Hematopoietic multipotent progenitor cell treated with erythropoietin and hydrocortisone succinate and interleukin-3 and kit ligand, for 17 days (in vitro differentiated cells): ENCODE results near the gene EPHA1.
"Not testable (repeated sequence)": the region's sequence is repeated elsewhere in the genome, so short reads cannot be mapped to it uniquely, and the experiment has no call there.

Experiments
- DNase-seq: peaks from one replicate; pipeline ENCODE4 v3.0.0-alpha.2; 2015; ENCODE audit warnings: low spot score

The EPHA1 gene

GRCh38 chr7:143402233-143402632 lies 6.4 kb downstream of the EPHA1 start:
- DNase-seq, result not testable (repeated sequence)

GRCh38 chr7:143401265-143401664 lies 7.4 kb downstream of the EPHA1 start:
- no peak for DNase-seq

GRCh38 chr7:143399642-143400041 lies 9.0 kb downstream of the EPHA1 start:
- no peak for DNase-seq

- no peak for DNase-seq
Observed at GRCh38 chr7:143399151-143399550, 9.5 kb downstream of the EPHA1 start.

- DNase-seq, result no peak
Observed at GRCh38 chr7:143398616-143399015, 10.0 kb downstream of the EPHA1 start.

DNA sequence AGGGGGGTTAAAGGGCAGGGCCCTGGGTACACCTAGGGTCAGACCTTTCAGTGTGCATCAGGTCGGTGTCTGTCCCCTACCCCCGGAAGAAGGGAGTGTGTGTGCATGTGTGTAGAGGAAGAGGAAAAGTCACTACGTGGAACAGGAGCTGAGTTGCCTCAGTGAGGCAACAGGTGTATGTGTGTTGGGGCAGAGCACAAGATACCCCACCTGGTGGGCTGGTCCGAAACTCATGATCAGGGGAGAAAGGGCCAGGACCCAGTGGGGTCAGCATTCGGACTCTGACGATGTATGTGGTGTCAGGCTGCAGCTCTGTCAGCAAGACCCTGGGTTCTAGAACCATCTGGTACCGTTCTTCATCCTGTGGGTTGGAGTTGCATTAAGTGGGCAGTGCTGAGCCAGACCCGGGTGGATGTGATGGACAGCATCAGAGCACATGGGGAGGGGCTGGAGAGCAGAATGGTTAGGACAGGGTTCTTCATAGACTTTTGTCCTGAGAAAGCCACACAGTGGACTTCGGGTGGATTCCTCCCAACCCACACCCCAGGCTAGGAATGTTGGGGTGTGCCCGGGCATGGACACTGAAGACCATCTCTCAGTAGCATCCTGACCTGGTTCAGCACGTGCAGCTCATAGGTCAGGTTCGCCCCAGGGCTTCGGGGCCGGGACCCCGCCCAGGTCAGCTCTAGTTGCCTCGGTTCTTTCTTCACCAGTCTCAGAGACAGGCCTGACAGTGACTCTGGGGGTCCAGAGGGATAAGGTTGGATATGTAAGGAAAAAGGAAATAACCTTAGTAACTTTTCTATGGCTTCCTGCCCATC lies 10.7 kb downstream of the EPHA1 start:
- no peak for DNase-seq

GRCh38 chr7:143396625-143397556 lies 11.8 kb downstream of the EPHA1 start:
- no peak for DNase-seq

DNA sequence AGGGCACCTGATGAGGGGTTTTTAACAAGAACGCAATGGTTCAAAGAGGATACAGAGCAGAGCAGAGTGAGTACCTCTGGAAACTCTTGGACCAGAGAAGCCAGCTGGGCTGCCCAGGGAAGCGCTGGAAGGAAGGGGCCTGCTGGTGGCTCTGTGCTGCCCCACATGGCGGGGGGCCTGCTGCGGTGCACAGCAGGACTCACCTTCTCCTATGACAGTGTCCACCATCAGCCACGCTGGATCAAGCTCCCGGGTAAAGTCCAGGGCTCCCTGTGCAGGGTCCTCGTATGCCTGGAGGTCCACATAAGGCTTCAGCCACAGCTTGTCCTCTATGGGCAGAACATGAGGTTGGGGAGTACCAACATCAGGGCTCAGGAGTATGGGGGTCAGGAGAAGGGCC lies 12.5 kb downstream of the EPHA1 start:
- no peak for DNase-seq

DNA sequence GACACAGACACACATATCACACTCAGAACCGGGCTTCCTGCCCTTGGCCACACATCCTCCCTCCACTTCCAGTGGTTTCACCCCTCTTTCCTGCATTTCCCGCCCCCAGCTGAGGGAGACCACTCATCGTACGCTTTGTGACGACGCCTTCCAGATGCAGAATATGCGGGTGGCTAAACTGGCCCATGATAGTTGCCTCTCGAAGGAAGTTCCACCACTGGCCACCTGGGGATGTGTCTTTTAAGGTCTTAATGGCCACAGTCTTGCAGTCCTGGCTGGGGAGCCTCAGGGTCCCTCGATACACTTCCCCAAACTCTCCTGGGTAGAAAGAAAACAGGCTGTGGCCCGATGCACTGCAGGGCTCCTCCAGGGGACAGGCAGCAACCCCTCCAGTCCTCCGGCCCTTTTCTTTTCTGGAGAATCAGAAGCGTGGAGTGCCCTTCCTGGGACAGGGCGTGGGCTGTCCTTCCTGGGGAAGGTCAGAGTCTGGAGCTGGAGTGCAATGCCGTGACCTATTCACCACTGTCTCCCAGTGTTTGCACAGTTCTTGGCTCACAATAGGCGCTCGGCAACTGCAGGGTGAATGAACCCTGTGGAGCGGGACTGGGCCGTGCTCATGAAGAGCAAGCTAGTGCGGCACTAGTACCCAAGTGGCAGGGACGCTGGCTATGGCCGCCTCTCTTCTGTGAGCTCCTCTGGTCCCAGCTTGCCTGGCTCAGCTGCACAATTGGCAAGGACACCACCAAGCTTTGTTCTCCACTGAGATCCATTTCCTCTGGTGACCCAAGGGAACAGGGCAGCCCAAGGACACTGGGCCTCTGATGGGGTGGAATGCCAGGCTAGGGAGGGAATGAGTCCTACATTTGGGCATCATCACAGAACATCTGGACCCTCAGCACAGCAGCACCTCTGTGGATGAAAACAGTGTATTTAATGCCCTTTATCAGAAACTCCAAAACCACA lies 13.2 kb downstream of the EPHA1 start:
- no peak for DNase-seq

GRCh38 chr7:143394777-143395176 lies 13.9 kb downstream of the EPHA1 start:
- no peak for DNase-seq

DNA sequence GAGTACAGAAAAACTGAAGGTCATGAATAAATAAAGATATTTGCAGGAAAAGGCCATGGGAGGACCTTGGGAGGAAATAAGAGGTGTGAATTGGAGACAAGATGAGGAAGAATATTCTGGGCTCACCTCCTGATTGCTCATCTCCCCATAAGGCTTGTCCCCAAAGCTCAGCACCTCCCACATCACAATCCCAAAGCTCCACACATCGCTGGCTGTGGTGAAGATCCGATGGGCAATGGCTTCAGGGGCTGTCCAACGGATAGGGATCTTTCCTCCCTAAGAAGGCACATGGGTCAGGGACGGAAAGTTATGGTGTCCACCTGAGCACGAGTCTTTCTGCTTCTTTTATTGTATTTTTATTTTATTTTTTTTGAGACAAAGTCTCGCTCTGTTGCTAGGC lies 14.6 kb downstream of the EPHA1 start:
- DNase-seq, result no peak

DNA sequence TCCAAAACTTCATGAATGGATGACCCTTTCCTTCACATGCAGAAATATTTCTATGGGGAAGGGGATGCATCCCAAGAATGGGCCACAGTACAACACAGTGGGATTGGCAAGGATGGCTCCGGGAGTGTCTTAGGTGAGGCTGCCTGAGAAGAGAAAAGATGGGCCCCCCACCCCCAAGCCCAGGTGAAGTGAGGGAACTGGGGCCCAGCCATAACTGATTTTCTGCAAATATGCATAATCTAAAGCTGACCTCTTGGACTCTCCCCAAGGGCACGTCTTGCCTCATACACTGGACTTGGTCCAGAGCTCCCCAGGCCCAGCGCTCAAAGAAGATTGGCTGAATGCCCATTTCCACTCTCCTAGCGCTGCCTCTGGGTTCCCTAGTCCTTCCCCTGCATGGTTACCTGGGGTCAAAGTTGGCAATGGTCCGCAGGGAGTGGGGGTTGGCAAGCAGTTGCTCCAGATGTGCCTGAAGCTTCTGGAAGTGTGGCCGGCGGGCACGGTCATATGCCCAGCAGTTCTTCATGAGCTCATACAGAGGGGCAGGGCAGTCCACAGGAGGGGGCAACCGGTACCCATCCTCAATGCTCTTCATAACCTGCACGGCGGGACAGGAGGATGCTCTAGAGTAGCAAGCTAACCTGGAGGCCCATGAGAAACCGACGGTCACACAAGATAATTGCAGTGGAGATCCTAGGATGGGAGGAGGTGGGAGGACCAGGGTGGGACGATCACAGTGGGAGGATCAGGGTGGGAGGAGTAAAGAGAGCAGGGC lies 15.2 kb downstream of the EPHA1 start:
- no peak for DNase-seq

DNA sequence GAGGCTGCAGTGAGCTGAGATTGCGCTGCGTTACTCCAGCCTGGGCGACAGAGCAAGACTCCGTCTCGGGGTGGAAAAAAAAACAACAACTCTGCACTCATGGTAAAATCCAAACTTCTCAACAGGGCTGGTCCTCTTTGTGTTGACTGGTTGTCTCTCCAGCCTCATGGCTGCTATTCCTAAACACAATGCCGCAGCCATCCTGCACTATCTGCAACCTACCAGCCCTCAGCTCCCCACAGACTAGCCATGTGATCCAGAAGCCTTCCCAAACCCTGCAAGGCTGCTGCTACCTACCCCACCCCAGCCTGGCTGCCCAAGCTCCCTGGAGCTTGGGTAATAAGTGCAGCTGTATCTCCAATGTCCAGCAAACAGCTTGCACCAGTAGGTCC lies 15.8 kb downstream of the EPHA1 start:
- DNase-seq, result no peak

DNA sequence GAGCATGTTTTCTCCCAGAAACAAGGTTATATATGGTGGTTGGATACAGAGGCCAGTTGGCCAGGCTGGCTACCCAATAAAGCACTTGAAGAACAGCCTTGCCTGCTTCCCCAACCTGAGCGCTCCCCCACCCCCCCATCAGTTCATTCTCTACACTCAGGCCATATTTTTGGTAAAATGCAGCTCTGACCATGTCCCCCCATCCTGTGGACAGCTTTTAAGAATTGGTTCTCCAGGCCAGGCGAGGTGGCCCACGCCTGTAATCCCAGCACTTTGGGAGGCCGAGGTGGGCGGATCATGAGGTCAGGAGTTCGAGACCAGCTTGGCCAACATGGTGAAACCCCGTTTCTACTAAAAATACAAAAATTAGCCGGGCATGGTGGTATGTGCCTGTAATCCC lies 16.2 kb downstream of the EPHA1 start:
- not testable (repeated sequence) for DNase-seq

DNA sequence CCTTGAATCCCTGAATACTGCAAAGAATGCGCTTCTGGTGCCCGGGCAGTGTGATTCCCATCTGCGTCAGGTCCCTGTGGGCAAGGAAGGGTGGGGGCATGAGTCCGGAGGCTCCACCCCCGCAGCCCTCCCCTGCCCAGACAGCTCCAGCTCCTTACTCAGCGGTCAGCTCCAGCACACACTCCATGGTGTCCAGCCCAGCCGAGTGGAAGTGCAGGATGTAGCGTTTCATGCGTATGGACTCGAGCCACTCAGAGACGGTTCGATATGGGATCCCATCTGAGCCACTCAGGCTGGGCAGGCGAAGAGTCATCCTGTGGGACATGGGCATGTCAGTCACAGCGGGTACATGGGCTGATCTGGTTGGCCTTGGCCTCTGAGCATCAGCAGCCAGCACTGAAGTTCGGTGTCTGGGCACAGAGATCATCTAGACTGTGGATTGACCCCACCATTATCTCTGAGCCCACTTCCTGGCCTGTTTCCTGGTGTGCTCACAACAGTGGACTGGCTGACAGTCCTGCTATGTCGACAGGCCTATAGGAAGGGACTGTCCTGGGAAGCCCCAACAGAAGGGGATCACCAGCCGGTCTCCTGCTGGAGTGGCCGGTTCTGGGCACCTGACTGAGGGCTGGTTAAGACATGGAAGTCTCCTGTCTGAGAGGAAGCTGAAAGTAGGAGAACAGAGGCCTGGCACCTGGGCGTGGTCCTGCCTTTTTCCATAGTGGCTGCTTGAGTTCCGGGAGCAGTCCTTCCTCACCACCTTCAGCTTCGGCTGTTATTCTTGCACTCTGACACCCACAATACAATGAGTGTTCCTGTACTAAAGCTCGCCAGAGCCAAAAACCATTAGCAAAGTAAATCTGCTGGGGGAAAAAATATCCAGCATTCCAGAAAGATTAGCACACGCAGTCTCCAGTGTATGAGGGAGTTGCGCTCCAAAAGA lies 16.9 kb downstream of the EPHA1 start:
- DNase-seq, result no peak

DNA sequence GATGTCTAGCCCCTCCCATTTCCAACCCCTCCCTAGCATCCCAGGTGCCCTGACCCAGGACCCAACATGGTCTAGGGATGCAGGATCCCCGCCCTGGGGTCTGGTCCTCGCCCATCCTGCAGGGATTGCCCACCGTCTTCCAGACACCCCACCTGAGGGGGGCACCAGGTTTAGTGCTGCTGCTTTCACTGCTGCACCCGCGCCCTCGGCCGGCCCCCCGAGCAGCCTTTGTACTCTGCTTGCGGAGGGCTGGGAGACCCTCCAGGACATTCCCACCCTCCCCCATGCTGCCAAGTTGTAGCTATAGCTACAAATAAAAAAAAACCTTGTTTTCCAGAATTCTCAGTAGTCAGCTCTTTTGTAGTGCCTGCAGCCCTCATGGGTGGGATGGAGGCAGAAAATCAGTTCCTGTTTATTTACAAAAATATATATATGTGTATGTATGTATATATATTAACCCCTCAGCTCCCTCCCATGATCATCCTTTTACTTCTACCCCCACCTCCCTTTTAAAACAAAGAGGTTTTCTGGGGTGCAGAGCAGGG lies 17.8 kb downstream of the EPHA1 start:
- DNase-seq, result no peak

- DNase-seq, result no peak
Observed at GRCh38 chr7:143390104-143390772, 18.4 kb downstream of the EPHA1 start.

- no peak for DNase-seq
Observed at GRCh38 chr7:143389316-143390103, 19.1 kb downstream of the EPHA1 start.
